ENCODE measurements around the gene METAP1D. TPM values are rescaled to one million over a fixed set of nuclear protein-coding genes. Genes with fewer than 3 reads are reported as not detected.

Gene METAP1D
- total RNA-seq, 1 experiment from 2014 or later: 15.8 TPM

DNA sequence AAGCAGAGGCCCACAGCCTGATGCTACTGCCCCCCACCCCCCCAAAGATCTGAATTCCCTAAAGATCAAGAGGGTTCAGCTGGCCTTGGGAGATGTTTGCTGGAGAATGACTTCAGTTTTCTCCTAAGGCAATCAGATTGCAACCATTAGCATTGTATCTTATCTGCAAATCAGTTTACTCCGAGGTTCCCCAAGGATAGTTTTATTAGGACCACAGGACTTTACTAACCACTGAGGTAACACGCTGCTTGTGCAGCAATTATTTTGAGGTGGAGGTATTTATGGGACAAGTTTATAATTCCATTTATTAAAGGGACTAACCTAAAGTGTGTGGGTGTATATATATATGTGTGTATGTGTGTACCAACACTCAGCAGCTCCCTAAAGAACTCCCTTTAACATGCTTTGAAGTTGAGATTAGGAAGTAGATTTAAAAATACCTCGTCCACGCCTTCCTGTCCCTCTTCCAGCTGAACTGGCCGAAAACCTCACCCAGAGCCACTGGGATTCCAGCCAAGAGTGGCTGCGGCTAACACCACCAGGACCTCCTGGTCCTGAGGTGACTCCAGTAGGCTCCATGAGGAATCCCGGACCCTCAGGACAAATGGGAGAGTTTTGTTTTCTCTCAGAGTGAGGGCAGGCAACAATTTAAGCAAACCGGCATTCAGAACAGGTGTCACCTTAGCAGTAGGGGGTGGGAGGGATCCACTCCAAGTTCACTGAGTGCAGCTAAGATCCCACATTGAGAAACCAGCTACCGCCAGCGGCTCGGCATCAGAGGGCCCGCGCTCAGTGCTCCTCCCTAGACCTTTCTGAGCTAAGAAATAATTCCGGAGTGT lies 82.6 kb downstream of the METAP1D start:
- H3K4me3 ChIP-seq (replicated peaks in 1 of 2; ENCODE audit: low read depth in 1 of 2, low read length in 2 of 2): no peak overlapping the region
- H3K9ac ChIP-seq (ENCODE audit: low read length): no peak overlapping the region
- H2AFZ ChIP-seq (ENCODE audit: low read depth, low read length, poor library complexity, severe bottlenecking): no peak overlapping the region
- H3K9me2 ChIP-seq (ENCODE audit: insufficient read depth): no peaks in the 10 kb centered on the region
- H4K20me1 ChIP-seq (ENCODE audit: insufficient read depth): no peaks in the 10 kb centered on the region
- intact Hi-C loops (cut with micrococcal nuclease): no loop called here
- DNase-seq (ENCODE audit: low read depth, low spot score) (no peak), ATAC-seq (no peak)
- no peaks in the 10 kb centered on the region for H3K9me3 ChIP-seq (ENCODE audit: control insufficient read depth in 1 of 2, insufficient read depth in 1 of 2, low read depth in 1 of 2, low read length in 2 of 2)
- TF ChIP-seq ZFX (IDR thresholded peaks at IDR 0.05) (no peak), RAD21 (IDR thresholded peaks at IDR 0.05; ENCODE audit: low read depth) (no peak), CBX3 (IDR thresholded peaks at IDR 0.05; ENCODE audit: low read depth) (no peak), CEBPB (IDR thresholded peaks at IDR 0.05; ENCODE audit: low read depth) (no peak), JUND (IDR thresholded peaks at IDR 0.05) (no peak), EZH2phosphoT487 (IDR thresholded peaks at IDR 0.05; ENCODE audit: borderline replicate concordance) (no peak), ZNF274 (IDR thresholded peaks at IDR 0.05; ENCODE audit: low read depth, low read length) (no peak), SRF (IDR thresholded peaks at IDR 0.05; ENCODE audit: low read depth) (no peak), SIN3A (IDR thresholded peaks at IDR 0.05; ENCODE audit: low read depth) (no peak), ELF1 (IDR thresholded peaks at IDR 0.05; ENCODE audit: borderline replicate concordance, low read depth) (no peak), SP1 (IDR thresholded peaks at IDR 0.05; ENCODE audit: low read depth) (no peak), YY1 (IDR thresholded peaks at IDR 0.05; ENCODE audit: extremely low read depth, insufficient replicate concordance, low read depth, low read length) (no peak)
- TF ChIP-seq, protein P1, sequence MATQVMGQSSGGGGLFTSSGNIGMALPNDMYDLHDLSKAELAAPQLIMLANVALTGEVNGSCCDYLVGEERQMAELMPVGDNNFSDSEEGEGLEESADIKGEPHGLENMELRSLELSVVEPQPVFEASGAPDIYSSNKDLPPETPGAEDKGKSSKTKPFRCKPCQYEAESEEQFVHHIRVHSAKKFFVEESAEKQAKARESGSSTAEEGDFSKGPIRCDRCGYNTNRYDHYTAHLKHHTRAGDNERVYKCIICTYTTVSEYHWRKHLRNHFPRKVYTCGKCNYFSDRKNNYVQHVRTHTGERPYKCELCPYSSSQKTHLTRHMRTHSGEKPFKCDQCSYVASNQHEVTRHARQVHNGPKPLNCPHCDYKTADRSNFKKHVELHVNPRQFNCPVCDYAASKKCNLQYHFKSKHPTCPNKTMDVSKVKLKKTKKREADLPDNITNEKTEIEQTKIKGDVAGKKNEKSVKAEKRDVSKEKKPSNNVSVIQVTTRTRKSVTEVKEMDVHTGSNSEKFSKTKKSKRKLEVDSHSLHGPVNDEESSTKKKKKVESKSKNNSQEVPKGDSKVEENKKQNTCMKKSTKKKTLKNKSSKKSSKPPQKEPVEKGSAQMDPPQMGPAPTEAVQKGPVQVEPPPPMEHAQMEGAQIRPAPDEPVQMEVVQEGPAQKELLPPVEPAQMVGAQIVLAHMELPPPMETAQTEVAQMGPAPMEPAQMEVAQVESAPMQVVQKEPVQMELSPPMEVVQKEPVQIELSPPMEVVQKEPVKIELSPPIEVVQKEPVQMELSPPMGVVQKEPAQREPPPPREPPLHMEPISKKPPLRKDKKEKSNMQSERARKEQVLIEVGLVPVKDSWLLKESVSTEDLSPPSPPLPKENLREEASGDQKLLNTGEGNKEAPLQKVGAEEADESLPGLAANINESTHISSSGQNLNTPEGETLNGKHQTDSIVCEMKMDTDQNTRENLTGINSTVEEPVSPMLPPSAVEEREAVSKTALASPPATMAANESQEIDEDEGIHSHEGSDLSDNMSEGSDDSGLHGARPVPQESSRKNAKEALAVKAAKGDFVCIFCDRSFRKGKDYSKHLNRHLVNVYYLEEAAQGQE (IDR thresholded peaks at IDR 0.05; ENCODE audit: low read depth): no peak
- TF ChIP-seq, protein P2, sequence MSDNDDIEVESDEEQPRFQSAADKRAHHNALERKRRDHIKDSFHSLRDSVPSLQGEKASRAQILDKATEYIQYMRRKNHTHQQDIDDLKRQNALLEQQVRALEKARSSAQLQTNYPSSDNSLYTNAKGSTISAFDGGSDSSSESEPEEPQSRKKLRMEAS (IDR thresholded peaks at IDR 0.05): no peak
- TF ChIP-seq, protein P3, sequence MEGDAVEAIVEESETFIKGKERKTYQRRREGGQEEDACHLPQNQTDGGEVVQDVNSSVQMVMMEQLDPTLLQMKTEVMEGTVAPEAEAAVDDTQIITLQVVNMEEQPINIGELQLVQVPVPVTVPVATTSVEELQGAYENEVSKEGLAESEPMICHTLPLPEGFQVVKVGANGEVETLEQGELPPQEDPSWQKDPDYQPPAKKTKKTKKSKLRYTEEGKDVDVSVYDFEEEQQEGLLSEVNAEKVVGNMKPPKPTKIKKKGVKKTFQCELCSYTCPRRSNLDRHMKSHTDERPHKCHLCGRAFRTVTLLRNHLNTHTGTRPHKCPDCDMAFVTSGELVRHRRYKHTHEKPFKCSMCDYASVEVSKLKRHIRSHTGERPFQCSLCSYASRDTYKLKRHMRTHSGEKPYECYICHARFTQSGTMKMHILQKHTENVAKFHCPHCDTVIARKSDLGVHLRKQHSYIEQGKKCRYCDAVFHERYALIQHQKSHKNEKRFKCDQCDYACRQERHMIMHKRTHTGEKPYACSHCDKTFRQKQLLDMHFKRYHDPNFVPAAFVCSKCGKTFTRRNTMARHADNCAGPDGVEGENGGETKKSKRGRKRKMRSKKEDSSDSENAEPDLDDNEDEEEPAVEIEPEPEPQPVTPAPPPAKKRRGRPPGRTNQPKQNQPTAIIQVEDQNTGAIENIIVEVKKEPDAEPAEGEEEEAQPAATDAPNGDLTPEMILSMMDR (IDR thresholded peaks at IDR 0.05 in 2 of 3, conservative IDR thresholded peaks at IDR 0.05 in 1 of 3; ENCODE audit: borderline replicate concordance in 1 of 3, insufficient read depth in 1 of 3, low read depth in 2 of 3, low read length in 2 of 3): no peak
- TF ChIP-seq, protein P4, sequence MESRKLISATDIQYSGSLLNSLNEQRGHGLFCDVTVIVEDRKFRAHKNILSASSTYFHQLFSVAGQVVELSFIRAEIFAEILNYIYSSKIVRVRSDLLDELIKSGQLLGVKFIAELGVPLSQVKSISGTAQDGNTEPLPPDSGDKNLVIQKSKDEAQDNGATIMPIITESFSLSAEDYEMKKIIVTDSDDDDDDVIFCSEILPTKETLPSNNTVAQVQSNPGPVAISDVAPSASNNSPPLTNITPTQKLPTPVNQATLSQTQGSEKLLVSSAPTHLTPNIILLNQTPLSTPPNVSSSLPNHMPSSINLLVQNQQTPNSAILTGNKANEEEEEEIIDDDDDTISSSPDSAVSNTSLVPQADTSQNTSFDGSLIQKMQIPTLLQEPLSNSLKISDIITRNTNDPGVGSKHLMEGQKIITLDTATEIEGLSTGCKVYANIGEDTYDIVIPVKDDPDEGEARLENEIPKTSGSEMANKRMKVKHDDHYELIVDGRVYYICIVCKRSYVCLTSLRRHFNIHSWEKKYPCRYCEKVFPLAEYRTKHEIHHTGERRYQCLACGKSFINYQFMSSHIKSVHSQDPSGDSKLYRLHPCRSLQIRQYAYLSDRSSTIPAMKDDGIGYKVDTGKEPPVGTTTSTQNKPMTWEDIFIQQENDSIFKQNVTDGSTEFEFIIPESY (IDR thresholded peaks at IDR 0.05; ENCODE audit: extremely low read depth, insufficient replicate concordance, low read length): no peak
- POLR2A ChIA-PET: interaction anchor here (1.2 kb wide), 1 partner anchor 21 kb away, joined by 3 read pairs; no protein-coding TSS in a partner anchor
- no peaks in the 10 kb centered on the region for H3K27me3 ChIP-seq (ENCODE audit: insufficient read depth, low read length)
- no peaks in the 10 kb centered on the region for H3K36me3 ChIP-seq (ENCODE audit: control insufficient read depth in 1 of 2, insufficient read depth in 2 of 2, low read length in 2 of 2)
- H3K4me1 ChIP-seq (ENCODE audit: control insufficient read depth in 1 of 2, insufficient read depth in 2 of 2, low read length in 2 of 2): peaks cover 0 to 17% of the 10 kb centered on the region in 2 experiments; a peak in 1 of 4 replicates
- BruUV-seq (replicated peaks): no TSS peak
- H3K79me2 ChIP-seq (ENCODE audit: insufficient read depth, low read length): no peaks in the 10 kb centered on the region
- no peak overlapping the region for H3K27ac ChIP-seq (ENCODE audit: low read depth, low read length)
- RAD21 ChIA-PET (ENCODE audit: low non-redundant PET in 1 of 2, low total read pairs in 2 of 2, uncharacterized antibody in 2 of 2, unreplicated experiment in 2 of 2): no interaction called here
- CTCF ChIA-PET: no interaction called here
- no peak overlapping the region for H3K4me2 ChIP-seq (ENCODE audit: low read length)

All from HCT116 (cell line).